Natural killer cell treated with Interleukin-12 subunit alpha and Interleukin-12 subunit beta and Interleukin-15 and Interleukin-18, amount 100 ng/mL, for 72 hours (primary cell): Measurements from ENCODE around the gene OSTM1. TPM values are rescaled to one million over a fixed set of nuclear protein-coding genes. Genes with fewer than 3 reads are reported as not detected.
"Not testable (repeated sequence)": the region's sequence is repeated elsewhere in the genome, so short reads cannot be mapped to it uniquely, and the experiment has no call there.

Source experiments
- ATAC-seq, 2 donors: fragments of 150-1000 bp; cut with Tn5 transposase in 1 of 2; sonication (Bioruptor Pico), chemical (Tn5 transposase) in 1 of 2; 2 replicates each; pipeline ENCODE4 v1.10.0; 2021
- DNase-seq: peaks from one replicate; pipeline ENCODE4 v3.0.0; 2022; ENCODE audit warnings: low spot score
- H3K27ac Mint-ChIP-seq, 2 donors: 1 replicate in 1 of 2; 2 replicates in 1 of 2; pipeline ENCODE4 v1.8.0; 2022; ENCODE audit warnings: mixed read lengths in 2 of 2, mild to moderate bottlenecking in 1 of 2, moderate library complexity in 1 of 2
- H3K27me3 Mint-ChIP-seq, 2 donors: 1 replicate in 1 of 2; 2 replicates in 1 of 2; pipeline ENCODE4 v1.8.0; 2022; ENCODE audit warnings: mixed read lengths in 2 of 2
- H3K36me3 Mint-ChIP-seq: one replicate; pipeline ENCODE4 v1.8.0; 2022; ENCODE audit warnings: mixed read lengths
- H3K4me1 Mint-ChIP-seq, 2 donors: 1 replicate in 1 of 2; 2 replicates in 1 of 2; pipeline ENCODE4 v1.8.0; 2022; ENCODE audit warnings: low read depth in 2 of 2, mixed read lengths in 2 of 2, mild to moderate bottlenecking in 1 of 2
- H3K4me3 Mint-ChIP-seq: one replicate; pipeline ENCODE4 v1.8.0; 2022; ENCODE audit warnings: mixed read lengths
- H3K9me3 Mint-ChIP-seq: 2 replicates; pipeline ENCODE4 v1.8.0; 2022; ENCODE audit warnings: mixed read lengths
- total RNA-seq, 2 donors: library from RNA; stranded (reverse); gene quantifications; one replicate each; pipeline ENCODE4 v1.2.3, GENCODE V29; 2022

OSTM1 gene
- total RNA-seq, 2 donors from 2014 or later, result 37.7 to 55.6 TPM

GRCh38 chr6:108027056-108027455 lies 47.5 kb downstream of the OSTM1 start:
- DNase-seq, result no peak
- Mint-ChIP-seq H3K27ac (no peak overlapping the region), H3K36me3 (no peaks in the 10 kb centered on the region), H3K4me1 (no peaks in the 10 kb centered on the region), H3K9me3 (no peaks in the 10 kb centered on the region), H3K4me3 (no peak overlapping the region), H3K27me3 (no peaks in the 10 kb centered on the region)
- ATAC-seq, result no peak

GRCh38 chr6:108024427-108025073 lies 50.0 kb downstream of the OSTM1 start:
- Mint-ChIP-seq H3K27ac (no peak overlapping the region), H3K9me3 (no peaks in the 10 kb centered on the region), H3K4me3 (no peak overlapping the region), H3K36me3 (no peaks in the 10 kb centered on the region), H3K4me1 (no peaks in the 10 kb centered on the region), H3K27me3 (no peaks in the 10 kb centered on the region)
- DNase-seq (no peak), ATAC-seq (no peak)

- H3K36me3 Mint-ChIP-seq, result no peaks in the 10 kb centered on the region
- ATAC-seq (no peak), DNase-seq (no peak)
- H3K27ac Mint-ChIP-seq, result no peak overlapping the region
- H3K4me3 Mint-ChIP-seq, result no peak overlapping the region
- no peaks in the 10 kb centered on the region for H3K4me1 Mint-ChIP-seq
- no peaks in the 10 kb centered on the region for H3K27me3 Mint-ChIP-seq
- H3K9me3 Mint-ChIP-seq, result no peaks in the 10 kb centered on the region
Observed at GRCh38 chr6:108020472-108021116, 53.9 kb downstream of the OSTM1 start.

- not testable (repeated sequence) for H3K9me3 Mint-ChIP-seq, H3K4me3 Mint-ChIP-seq, H3K36me3 Mint-ChIP-seq, H3K27ac Mint-ChIP-seq, ATAC-seq, DNase-seq, H3K27me3 Mint-ChIP-seq, H3K4me1 Mint-ChIP-seq
Observed at GRCh38 chr6:108016283-108016682, 58.3 kb downstream of the OSTM1 start.

GRCh38 chr6:108013787-108014439 lies 60.6 kb downstream of the OSTM1 start:
- Mint-ChIP-seq H3K27me3 (no peaks in the 10 kb centered on the region), H3K4me1 (no peaks in the 10 kb centered on the region), H3K27ac (no peak overlapping the region), H3K36me3 (peaks cover 10% of the 10 kb centered on the region), H3K9me3 (peaks cover 10% of the 10 kb centered on the region), H3K4me3 (no peak overlapping the region)
- DNase-seq, result no peak
- ATAC-seq, result no peak

GRCh38 chr6:108009894-108010293 lies 64.6 kb downstream of the OSTM1 start:
- ATAC-seq, result no peak

GRCh38 chr6:108009258-108009657 lies 65.3 kb downstream of the OSTM1 start:
- H3K27ac Mint-ChIP-seq, H3K9me3 Mint-ChIP-seq, H3K4me3 Mint-ChIP-seq, H3K27me3 Mint-ChIP-seq, ATAC-seq, H3K4me1 Mint-ChIP-seq, DNase-seq: not testable (repeated sequence)
- peaks cover 11% of the 10 kb centered on the region for H3K36me3 Mint-ChIP-seq

More at GRCh38 chr6:108009894-108010293, 64.6 kb downstream of the OSTM1 start:
- peaks cover 10% of the 10 kb centered on the region for H3K9me3 Mint-ChIP-seq
- H3K36me3 Mint-ChIP-seq, result peaks cover 11% of the 10 kb centered on the region
- H3K27ac Mint-ChIP-seq, result no peak overlapping the region
- no peak overlapping the region for H3K4me3 Mint-ChIP-seq
- no peaks in the 10 kb centered on the region for H3K4me1 Mint-ChIP-seq
- DNase-seq, result no peak
- no peaks in the 10 kb centered on the region for H3K27me3 Mint-ChIP-seq

- no peak overlapping the region for H3K4me3 Mint-ChIP-seq
- no peaks in the 10 kb centered on the region for H3K4me1 Mint-ChIP-seq
- H3K27me3 Mint-ChIP-seq, result no peaks in the 10 kb centered on the region
- no peak overlapping the region for H3K27ac Mint-ChIP-seq
- no peak for ATAC-seq
- DNase-seq, result no peak
- H3K36me3 Mint-ChIP-seq, result peaks cover 11% of the 10 kb centered on the region
- peaks cover 10% of the 10 kb centered on the region for H3K9me3 Mint-ChIP-seq
Observed at GRCh38 chr6:108008363-108008762, 66.2 kb downstream of the OSTM1 start.

GRCh38 chr6:108005961-108006360 lies 68.6 kb downstream of the OSTM1 start:
- ATAC-seq (no peak), DNase-seq (no peak)
- Mint-ChIP-seq H3K36me3 (peaks cover 11% of the 10 kb centered on the region), H3K4me3 (no peak overlapping the region), H3K27me3 (peaks cover 0 to 7% of the 10 kb centered on the region in 2 donors), H3K9me3 (peaks cover 10% of the 10 kb centered on the region), H3K27ac (no peak overlapping the region), H3K4me1 (no peaks in the 10 kb centered on the region)

- no peaks in the 10 kb centered on the region for H3K4me1 Mint-ChIP-seq
- H3K36me3 Mint-ChIP-seq, result peaks cover 11% of the 10 kb centered on the region
- no peak overlapping the region for H3K27ac Mint-ChIP-seq
- no peak overlapping the region for H3K4me3 Mint-ChIP-seq
- H3K27me3 Mint-ChIP-seq, result peaks cover 0 to 7% of the 10 kb centered on the region in 2 donors
- peaks cover 9% of the 10 kb centered on the region for H3K9me3 Mint-ChIP-seq
- ATAC-seq (no peak), DNase-seq (no peak)
Observed at GRCh38 chr6:108004861-108005260, 69.7 kb downstream of the OSTM1 start.

- peaks cover 0 to 7% of the 10 kb centered on the region in 2 donors for H3K27me3 Mint-ChIP-seq
- DNase-seq (no peak), ATAC-seq (no peak)
- no peaks in the 10 kb centered on the region for H3K36me3 Mint-ChIP-seq
- no peaks in the 10 kb centered on the region for H3K9me3 Mint-ChIP-seq
- H3K27ac Mint-ChIP-seq, result no peak overlapping the region
- no peak overlapping the region for H3K4me3 Mint-ChIP-seq
- no peaks in the 10 kb centered on the region for H3K4me1 Mint-ChIP-seq
Observed at GRCh38 chr6:108002365-108003221, 71.9 kb downstream of the OSTM1 start.

GRCh38 chr6:108001696-108002231 lies 72.8 kb downstream of the OSTM1 start:
- Mint-ChIP-seq H3K36me3 (no peaks in the 10 kb centered on the region), H3K4me3 (no peak overlapping the region), H3K27me3 (peaks cover 0 to 7% of the 10 kb centered on the region in 2 donors), H3K4me1 (no peaks in the 10 kb centered on the region), H3K27ac (no peak overlapping the region), H3K9me3 (no peaks in the 10 kb centered on the region)
- no peak for DNase-seq
- no peak for ATAC-seq

GRCh38 chr6:108000259-108000658 lies 74.3 kb downstream of the OSTM1 start:
- H3K27me3 Mint-ChIP-seq, H3K36me3 Mint-ChIP-seq, ATAC-seq, H3K9me3 Mint-ChIP-seq, DNase-seq, H3K4me1 Mint-ChIP-seq, H3K4me3 Mint-ChIP-seq, H3K27ac Mint-ChIP-seq: not testable (repeated sequence)
